ENCODE results near the gene CLIP4.
"Not testable (repeated sequence)": the region's sequence is repeated elsewhere in the genome, so short reads cannot be mapped to it uniquely, and the experiment has no call there.

CLIP4 gene

GRCh38 chr2:29096969-29097368 is 18.2 kb upstream of the CLIP4 start:
- in situ Hi-C loops (cut with HindIII; ENCODE audit: low pct_ligation_motif_present, low pct_unique_long_range_greater_than_20kb, low sequenced_read_pairs) = no loop called here
- DNase-seq = no peak

- DNase-seq = no peak
- in situ Hi-C loops (cut with HindIII; ENCODE audit: low pct_ligation_motif_present, low pct_unique_long_range_greater_than_20kb, low sequenced_read_pairs) = no loop called here
Observed at GRCh38 chr2:29097569-29097968, 17.6 kb upstream of the CLIP4 start.

- DNase-seq = no peak
- in situ Hi-C loops (cut with HindIII; ENCODE audit: low pct_ligation_motif_present, low pct_unique_long_range_greater_than_20kb, low sequenced_read_pairs) = no loop called here
Observed at GRCh38 chr2:29100564-29100963, 14.7 kb upstream of the CLIP4 start.

DNA sequence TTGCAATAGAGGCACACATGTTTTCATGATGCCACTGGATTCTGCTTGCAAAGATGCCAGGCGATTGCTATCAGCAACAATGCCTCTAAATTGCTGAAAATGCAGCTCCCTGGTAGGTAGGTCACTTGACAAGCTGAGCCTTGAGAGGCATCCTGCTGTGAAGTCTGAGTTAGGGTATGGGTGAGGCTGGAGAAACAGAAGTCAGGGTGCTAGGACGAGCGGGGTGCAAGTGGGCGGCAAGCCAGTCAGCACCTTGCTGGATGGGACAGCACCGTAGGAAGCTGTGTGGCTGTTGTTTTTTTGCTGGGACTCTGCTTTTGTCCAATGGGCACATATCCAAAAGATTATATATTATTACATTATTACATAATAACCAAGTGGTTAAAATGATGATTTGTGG is 10.5 kb upstream of the CLIP4 start:
- in situ Hi-C loops (cut with HindIII; ENCODE audit: low pct_ligation_motif_present, low pct_unique_long_range_greater_than_20kb, low sequenced_read_pairs) = no loop called here
- no peak for DNase-seq

- DNase-seq = no peak
- in situ Hi-C loops (cut with HindIII; ENCODE audit: low pct_ligation_motif_present, low pct_unique_long_range_greater_than_20kb, low sequenced_read_pairs) = no loop called here
Observed at GRCh38 chr2:29105375-29105774, 9.8 kb upstream of the CLIP4 start.

GRCh38 chr2:29106256-29106655 is 9.0 kb upstream of the CLIP4 start:
- in situ Hi-C loops (cut with HindIII; ENCODE audit: low pct_ligation_motif_present, low pct_unique_long_range_greater_than_20kb, low sequenced_read_pairs) = no loop called here
- no peak for DNase-seq

GRCh38 chr2:29106980-29107388 is 8.2 kb upstream of the CLIP4 start:
- no peak for DNase-seq
- in situ Hi-C loops (cut with HindIII; ENCODE audit: low pct_ligation_motif_present, low pct_unique_long_range_greater_than_20kb, low sequenced_read_pairs) = no loop called here

DNA sequence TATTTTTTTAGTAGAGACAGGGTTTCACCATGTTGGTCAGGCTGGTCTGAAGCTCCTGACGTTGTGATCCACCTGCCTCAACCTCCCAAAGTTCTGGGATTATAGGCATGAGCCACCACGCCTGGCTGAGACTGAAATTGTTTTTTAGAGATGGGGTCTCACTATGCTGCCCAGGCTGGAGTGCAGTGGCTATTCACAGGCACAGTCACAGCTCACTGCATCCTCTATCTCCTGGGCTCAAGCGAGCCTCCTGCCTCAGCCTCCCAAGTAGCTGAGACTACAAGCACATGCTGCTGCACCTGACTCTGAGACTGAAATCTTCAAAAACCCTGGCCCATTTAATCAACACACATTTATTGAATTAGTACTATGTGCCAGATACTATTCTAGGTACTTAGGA is 7.7 kb upstream of the CLIP4 start:
- in situ Hi-C loops (cut with HindIII; ENCODE audit: low pct_ligation_motif_present, low pct_unique_long_range_greater_than_20kb, low sequenced_read_pairs) = not testable (repeated sequence)

DNA sequence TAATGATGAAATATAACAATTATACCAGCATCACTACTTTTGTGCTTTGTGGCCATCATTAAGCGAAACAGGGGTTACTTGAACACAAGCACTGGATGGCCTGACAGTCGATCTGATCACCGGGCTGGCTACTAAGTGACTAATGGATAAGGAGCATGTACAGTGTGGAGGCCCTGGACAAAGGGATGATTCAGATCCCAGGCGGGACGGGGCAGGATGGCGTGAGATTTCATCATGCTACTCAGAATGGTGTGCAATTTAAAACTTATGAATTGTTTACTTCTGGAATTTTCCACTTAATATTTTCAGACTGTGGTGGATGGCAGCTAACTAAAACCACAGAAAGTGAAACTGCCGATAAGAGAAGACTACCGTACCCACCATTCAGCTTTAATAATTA is 7.0 kb upstream of the CLIP4 start:
- peak; percentile 94 for DNase-seq
- in situ Hi-C loops (cut with HindIII; ENCODE audit: low pct_ligation_motif_present, low pct_unique_long_range_greater_than_20kb, low sequenced_read_pairs) = no loop called here

More for the DNA sequence above, 7.7 kb upstream of the CLIP4 start:
- not testable (repeated sequence) for DNase-seq

DNA sequence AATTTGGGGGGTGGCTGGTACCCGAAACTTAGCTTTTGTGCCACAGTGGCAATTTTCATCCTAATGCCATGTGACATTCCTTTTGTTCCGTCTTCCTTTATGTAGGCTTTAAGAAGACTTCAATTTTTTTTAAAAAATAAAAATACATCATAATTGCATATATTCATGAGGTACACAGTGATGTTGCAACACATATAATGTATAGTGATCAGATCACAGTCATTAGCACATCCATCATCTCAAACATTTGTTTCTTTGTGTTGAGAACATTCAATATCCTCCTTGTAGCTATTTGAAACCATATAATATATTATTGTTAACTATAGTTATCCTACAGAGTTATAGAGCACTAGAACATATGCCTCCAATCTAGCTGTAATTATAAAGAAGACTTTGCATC is 6.0 kb upstream of the CLIP4 start:
- in situ Hi-C loops (cut with HindIII; ENCODE audit: low pct_ligation_motif_present, low pct_unique_long_range_greater_than_20kb, low sequenced_read_pairs) = no loop called here
- DNase-seq = no peak

- in situ Hi-C loops (cut with HindIII; ENCODE audit: low pct_ligation_motif_present, low pct_unique_long_range_greater_than_20kb, low sequenced_read_pairs) = no loop called here
- DNase-seq = no peak
Observed at GRCh38 chr2:29110916-29111535, 4.2 kb upstream of the CLIP4 start.

GRCh38 chr2:29112379-29112778 is 2.8 kb upstream of the CLIP4 start:
- in situ Hi-C loops (cut with HindIII; ENCODE audit: low pct_ligation_motif_present, low pct_unique_long_range_greater_than_20kb, low sequenced_read_pairs) = no loop called here
- DNase-seq = no peak

DNA sequence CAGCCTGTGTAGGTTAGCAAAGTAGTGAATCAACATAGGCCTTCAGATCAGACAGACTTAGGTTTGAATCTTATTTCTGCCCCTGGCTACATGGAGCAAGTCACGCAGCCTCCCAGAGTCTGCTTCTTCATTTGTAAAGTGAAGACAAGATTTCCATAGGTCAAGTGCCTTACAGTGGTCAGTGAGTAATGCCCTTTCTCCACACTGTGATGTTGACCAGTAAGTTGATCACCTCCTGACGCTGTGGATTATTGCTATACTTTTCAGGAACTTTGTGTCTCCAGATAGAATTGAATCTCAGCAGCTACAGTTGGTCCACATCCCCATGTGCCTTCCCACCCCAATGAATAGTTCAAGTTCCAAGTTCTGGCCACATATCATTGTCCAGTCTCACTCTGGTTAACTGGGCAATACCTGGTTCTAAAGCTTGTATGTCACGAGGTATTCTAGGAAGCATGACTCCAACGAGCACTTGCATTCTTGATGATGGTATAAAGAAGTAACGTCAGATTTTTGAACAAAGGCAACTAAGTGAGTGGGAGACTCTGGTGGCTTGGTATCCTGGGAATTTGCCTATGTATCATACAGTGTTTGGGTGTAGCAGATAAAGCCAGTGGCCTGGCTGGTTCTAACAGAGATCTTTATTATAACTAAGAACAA is 2.1 kb upstream of the CLIP4 start:
- DNase-seq = no peak
- in situ Hi-C loops (cut with HindIII; ENCODE audit: low pct_ligation_motif_present, low pct_unique_long_range_greater_than_20kb, low sequenced_read_pairs) = no loop called here

GRCh38 chr2:29113891-29114321 is 1.3 kb upstream of the CLIP4 start:
- in situ Hi-C loops (cut with HindIII; ENCODE audit: low pct_ligation_motif_present, low pct_unique_long_range_greater_than_20kb, low sequenced_read_pairs) = no loop called here
- DNase-seq = no peak

DNA sequence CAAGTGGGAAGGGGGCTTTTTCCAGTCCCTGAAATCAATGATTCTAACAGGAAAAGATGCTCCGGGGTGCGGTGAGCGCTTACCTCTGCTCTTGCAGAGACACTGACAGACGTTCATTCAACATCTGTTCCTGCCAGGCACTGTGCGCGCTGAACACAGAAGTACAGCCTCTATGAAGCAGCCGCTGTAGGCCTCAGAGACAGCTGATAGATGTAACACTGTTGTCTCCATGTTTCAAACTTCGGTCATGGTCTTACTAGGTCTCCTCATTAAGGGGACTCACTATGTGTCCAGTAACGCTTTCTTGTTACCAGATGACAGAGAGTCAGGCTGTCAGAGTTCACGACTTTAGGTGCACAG is 649 bp upstream of the CLIP4 start:
- no peak for DNase-seq
- in situ Hi-C loops (cut with HindIII; ENCODE audit: low pct_ligation_motif_present, low pct_unique_long_range_greater_than_20kb, low sequenced_read_pairs) = no loop called here

DNA sequence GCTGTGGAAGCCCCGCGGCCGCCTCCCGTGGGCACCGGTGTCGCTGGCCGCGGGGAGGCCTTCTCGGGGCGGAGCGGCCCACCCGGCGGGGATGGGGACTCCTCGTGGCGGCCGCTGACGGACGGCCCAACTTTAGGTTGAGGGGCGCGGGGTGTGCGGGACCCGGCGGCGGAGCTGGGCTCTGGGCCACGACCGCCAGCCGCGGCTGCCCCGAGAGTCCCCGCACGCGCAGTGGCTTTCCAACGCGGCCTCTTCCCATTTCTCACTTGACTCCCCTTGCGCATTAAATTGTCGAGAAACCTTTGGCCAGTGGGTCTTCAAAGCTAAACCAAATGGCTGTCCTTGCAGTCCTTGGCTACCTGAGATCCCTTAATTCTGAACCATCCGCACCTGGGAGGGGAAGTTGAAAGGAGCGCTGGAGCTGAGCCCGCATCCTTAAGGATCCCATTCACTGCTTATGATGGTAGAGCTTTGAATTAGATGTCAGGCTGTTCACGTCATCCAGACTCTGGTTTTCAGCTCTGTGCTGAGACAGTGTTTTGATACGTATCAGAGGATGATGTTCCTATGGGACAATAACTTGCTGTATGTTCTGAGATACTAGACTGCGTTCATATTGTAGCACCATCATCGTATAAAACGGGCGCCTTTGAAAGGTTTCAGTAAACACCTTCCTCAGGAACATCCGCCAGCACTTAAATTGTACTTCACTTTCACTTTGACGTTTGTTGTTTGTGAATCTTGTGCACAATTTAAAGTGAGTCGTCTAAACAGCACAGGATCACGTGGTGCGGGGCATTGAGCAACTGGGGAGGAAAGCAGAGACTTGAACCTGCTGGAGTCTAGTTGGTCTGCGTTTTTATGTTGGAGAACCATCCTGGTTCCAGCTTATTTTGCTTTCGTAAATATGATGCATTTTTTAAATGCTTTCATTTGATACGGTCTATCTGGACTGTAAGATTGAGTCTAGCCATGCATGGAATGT is 874 bp downstream of the CLIP4 start:
- peak; percentile 72 for DNase-seq
- in situ Hi-C loops (cut with HindIII; ENCODE audit: low pct_ligation_motif_present, low pct_unique_long_range_greater_than_20kb, low sequenced_read_pairs) = no loop called here

GRCh38 chr2:29117636-29118303 is 2.6 kb downstream of the CLIP4 start:
- DNase-seq = peak; percentile 95
- in situ Hi-C loops (cut with HindIII; ENCODE audit: low pct_ligation_motif_present, low pct_unique_long_range_greater_than_20kb, low sequenced_read_pairs) = no loop called here

- no peak for DNase-seq
- in situ Hi-C loops (cut with HindIII; ENCODE audit: low pct_ligation_motif_present, low pct_unique_long_range_greater_than_20kb, low sequenced_read_pairs) = no loop called here
Observed at GRCh38 chr2:29119211-29119610, 4.0 kb downstream of the CLIP4 start.

- no peak for DNase-seq
- in situ Hi-C loops (cut with HindIII; ENCODE audit: low pct_ligation_motif_present, low pct_unique_long_range_greater_than_20kb, low sequenced_read_pairs) = no loop called here
Observed at GRCh38 chr2:29120846-29121245, 5.6 kb downstream of the CLIP4 start.

Data from ACHN (cell line).